DND-41 (cell line): ENCODE data around the gene AMPH.

ENCODE experiments used
- EZH2 ChIP-seq: IDR thresholded peaks from 3 replicates; pipeline ENCODE4 v1.6.1; 2012; ENCODE audit warnings: borderline replicate concordance, low read depth, mild to moderate bottlenecking, moderate library complexity, low read length, inconsistent platforms; ENCODE audit not compliant: severe bottlenecking
- TF ChIP-seq, protein P1 (sequence below): IDR thresholded peaks from 2 replicates; pipeline ENCODE4 v1.5.1; 2012; ENCODE audit warnings: borderline replicate concordance, low read length, moderate library complexity, mild to moderate bottlenecking; ENCODE audit not compliant: poor library complexity, severe bottlenecking; ENCODE audit errors: extremely low read depth

DNA sequence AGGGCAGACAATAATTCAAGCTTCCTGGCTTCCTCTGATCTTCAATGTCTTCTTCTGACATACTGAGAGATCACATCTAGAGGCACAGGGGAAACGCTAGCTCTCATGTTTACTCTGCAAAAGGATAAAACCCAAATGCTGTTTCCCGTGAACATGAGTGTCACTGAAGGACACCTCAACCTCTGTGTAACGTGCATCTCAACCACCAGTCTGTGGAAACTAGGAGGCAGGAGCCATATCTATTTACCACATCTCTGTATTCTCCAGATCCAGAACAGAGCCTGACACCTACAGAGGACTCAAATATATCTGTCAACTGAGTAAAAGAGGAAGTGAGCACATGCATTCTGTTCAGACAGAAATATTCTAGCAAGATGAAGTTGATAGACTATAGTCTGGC is 217.4 kb downstream of the AMPH start:
- TF ChIP-seq, protein P1, sequence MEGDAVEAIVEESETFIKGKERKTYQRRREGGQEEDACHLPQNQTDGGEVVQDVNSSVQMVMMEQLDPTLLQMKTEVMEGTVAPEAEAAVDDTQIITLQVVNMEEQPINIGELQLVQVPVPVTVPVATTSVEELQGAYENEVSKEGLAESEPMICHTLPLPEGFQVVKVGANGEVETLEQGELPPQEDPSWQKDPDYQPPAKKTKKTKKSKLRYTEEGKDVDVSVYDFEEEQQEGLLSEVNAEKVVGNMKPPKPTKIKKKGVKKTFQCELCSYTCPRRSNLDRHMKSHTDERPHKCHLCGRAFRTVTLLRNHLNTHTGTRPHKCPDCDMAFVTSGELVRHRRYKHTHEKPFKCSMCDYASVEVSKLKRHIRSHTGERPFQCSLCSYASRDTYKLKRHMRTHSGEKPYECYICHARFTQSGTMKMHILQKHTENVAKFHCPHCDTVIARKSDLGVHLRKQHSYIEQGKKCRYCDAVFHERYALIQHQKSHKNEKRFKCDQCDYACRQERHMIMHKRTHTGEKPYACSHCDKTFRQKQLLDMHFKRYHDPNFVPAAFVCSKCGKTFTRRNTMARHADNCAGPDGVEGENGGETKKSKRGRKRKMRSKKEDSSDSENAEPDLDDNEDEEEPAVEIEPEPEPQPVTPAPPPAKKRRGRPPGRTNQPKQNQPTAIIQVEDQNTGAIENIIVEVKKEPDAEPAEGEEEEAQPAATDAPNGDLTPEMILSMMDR = no peak
- no peak for TF ChIP-seq EZH2
